Tibial nerve (tissue), 4 donors: Measurements from ENCODE around the gene KLK5.

Experiments
- CTCF ChIP-seq, 5 experiments: fragments of 200-600 bp in 3 of 5; fragments of 450-650 bp in 2 of 5; sonication (generic) in 3 of 5; IDR thresholded peaks; one replicate each; pipeline ENCODE4 v1.5.1; 2016 to 2019; ENCODE audit warnings: antibody characterized with exemption in 5 of 5, mild to moderate bottlenecking in 3 of 5, moderate library complexity in 2 of 5
- EP300 ChIP-seq, 2 donors: sonication (generic); formaldehyde crosslinking; IDR thresholded peaks; one replicate each; pipeline ENCODE4 v1.6.1; 2017; ENCODE audit warnings: antibody characterized with exemption in 2 of 2, mild to moderate bottlenecking in 1 of 2
- POLR2A ChIP-seq, 2 donors: fragments of 450-650 bp; IDR thresholded peaks; one replicate each; pipeline ENCODE4 v1.6.1; 2017; ENCODE audit warnings: antibody characterized with exemption in 2 of 2, mild to moderate bottlenecking in 2 of 2, moderate library complexity in 2 of 2

GRCh38 chr19:50896591-50897190, 56.1 kb downstream of the KLK5 start:
- TF ChIP-seq CTCF (IDR thresholded peaks at IDR 0.05): no peak
- no peak for TF ChIP-seq POLR2A (IDR thresholded peaks at IDR 0.05)
- TF ChIP-seq EP300 (IDR thresholded peaks at IDR 0.05): no peak
